ENCODE data around the gene ARFGAP1. TPM values are rescaled to one million over a fixed set of nuclear protein-coding genes. Genes with fewer than 3 reads are reported as not detected.

ARFGAP1 gene
- total RNA-seq, 1 donor from 2014 or later = 67.0 TPM

GRCh38 chr20:63283397-63284082 is 10.9 kb downstream of the ARFGAP1 start:
- Histone ChIP-seq H3K9me3 (no peaks in the 10 kb centered on the region), H3K27me3 (no peaks in the 10 kb centered on the region), H3K4me1 (no peaks in the 10 kb centered on the region), H3K4me3 (no peak overlapping the region), H3K36me3 (peaks cover 70% of the 10 kb centered on the region), H3K27ac (no peak overlapping the region)
- DNase-seq = no peak
- intact Hi-C loops (cut with DNase I) = no loop called here
- ATAC-seq = no peak
- no peak for TF ChIP-seq CTCF (IDR thresholded peaks at IDR 0.05)

DNA sequence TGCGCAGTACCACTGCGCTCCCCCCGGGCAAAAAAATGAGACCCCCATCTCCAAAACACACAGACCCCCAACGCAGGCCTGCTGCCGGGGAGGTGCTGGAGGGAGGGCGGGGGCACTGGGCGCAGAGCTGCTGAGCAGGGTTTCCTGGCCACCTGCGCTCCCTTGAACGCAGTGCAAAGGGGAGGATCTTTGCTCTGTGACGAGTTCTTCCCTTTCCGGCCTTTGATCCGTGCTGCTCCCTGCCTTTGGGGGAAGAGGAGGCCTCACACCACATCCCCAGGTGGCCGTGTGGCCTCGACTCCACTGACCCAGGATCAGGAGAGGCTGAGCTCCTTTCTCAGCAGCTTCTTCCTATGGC is 11.4 kb downstream of the ARFGAP1 start:
- no peak for TF ChIP-seq CTCF (IDR thresholded peaks at IDR 0.05)
- peaks cover 66% of the 10 kb centered on the region for H3K36me3 ChIP-seq
- no peak for ATAC-seq

DNA sequence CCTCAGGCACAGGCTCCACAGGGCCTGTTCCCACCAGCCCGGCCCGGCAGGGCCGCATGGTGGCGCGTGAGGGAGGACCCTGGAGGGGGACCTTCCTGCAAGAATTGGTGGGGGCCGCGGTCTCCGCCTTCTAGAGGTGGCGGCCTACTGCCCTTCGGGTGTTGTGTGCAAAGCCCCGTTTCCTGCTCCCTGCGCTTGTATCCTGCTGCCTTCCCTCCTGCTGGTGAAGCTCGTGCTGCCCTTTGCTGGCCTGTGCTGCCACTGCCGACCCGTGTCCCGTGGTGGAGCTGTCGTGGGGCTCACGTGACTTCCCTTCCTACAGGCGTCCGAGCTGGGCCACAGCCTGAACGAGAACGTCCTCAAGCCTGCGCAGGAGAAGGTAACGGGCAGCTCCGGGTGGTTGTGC is 11.9 kb downstream of the ARFGAP1 start:
- Histone ChIP-seq H3K27me3 (no peaks in the 10 kb centered on the region), H3K4me1 (no peaks in the 10 kb centered on the region), H3K36me3 (peaks cover 61% of the 10 kb centered on the region), H3K4me3 (no peak overlapping the region), H3K9me3 (no peaks in the 10 kb centered on the region), H3K27ac (no peak overlapping the region)
- TF ChIP-seq CTCF (IDR thresholded peaks at IDR 0.05) = no peak
- DNase-seq = no peak
- no peak for ATAC-seq
- intact Hi-C loops (cut with DNase I) = no loop called here

More for the DNA sequence above, 11.4 kb downstream of the ARFGAP1 start:
- DNase-seq = no peak
- intact Hi-C loops (cut with DNase I) = no loop called here
- Histone ChIP-seq H3K27me3 (no peaks in the 10 kb centered on the region), H3K4me1 (no peaks in the 10 kb centered on the region), H3K27ac (no peak overlapping the region), H3K9me3 (no peaks in the 10 kb centered on the region), H3K4me3 (no peak overlapping the region)

DNA sequence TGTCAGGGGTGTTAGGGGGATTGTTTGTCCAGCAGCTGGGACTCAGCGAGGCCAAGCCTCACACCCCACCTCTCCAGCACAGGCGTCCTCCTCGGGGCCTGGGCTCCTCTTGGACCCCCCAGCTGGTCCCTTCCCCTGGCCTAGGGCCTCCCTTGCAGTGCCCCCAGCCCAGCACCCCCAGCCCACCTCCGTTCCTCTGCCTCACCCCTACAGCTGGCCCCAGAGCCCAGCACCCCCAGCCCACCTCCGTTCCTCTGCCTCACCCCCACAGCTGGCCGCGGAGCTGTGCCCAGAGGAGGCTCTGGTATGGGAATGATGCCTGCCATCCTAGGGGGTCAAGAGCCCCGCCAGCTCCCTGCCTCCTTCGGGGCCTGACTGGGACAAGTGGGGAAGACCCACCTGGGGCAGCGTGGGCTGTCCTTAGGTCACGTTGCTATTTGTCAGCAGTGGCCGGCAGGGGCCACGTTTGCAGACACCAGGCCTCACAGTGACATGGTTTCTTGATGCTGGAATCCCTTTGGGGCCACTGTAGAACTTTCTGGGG is 12.4 kb downstream of the ARFGAP1 start:
- ATAC-seq = no peak
- intact Hi-C loops (cut with DNase I) = no loop called here
- TF ChIP-seq CTCF (IDR thresholded peaks at IDR 0.05) = no peak

GRCh38 chr20:63285636-63286615 is 13.3 kb downstream of the ARFGAP1 start:
- no peak for ATAC-seq
- DNase-seq = no peak
- no peak overlapping the region for H3K27ac ChIP-seq
- TF ChIP-seq CTCF (IDR thresholded peaks at IDR 0.05) = no peak
- H3K9me3 ChIP-seq = no peaks in the 10 kb centered on the region
- no peaks in the 10 kb centered on the region for H3K4me1 ChIP-seq
- H3K27me3 ChIP-seq = no peaks in the 10 kb centered on the region
- intact Hi-C loops (cut with DNase I) = no loop called here
- no peak overlapping the region for H3K4me3 ChIP-seq
- peaks cover 48% of the 10 kb centered on the region for H3K36me3 ChIP-seq

More for the DNA sequence above, 12.4 kb downstream of the ARFGAP1 start:
- no peaks in the 10 kb centered on the region for H3K4me1 ChIP-seq
- peaks cover 56% of the 10 kb centered on the region for H3K36me3 ChIP-seq
- H3K4me3 ChIP-seq = no peak overlapping the region
- no peaks in the 10 kb centered on the region for H3K27me3 ChIP-seq
- no peak for DNase-seq
- H3K9me3 ChIP-seq = no peaks in the 10 kb centered on the region
- no peak overlapping the region for H3K27ac ChIP-seq
